GM21619 (cell line): ENCODE results near the gene PAEP.
"Not testable (repeated sequence)": the region's sequence is repeated elsewhere in the genome, so short reads cannot be mapped to it uniquely, and the experiment has no call there.

Source experiments
- ATAC-seq: cut with Tn5 transposase; IDR thresholded peaks from one replicate; pipeline ENCODE4 v1.9.1; 2021; ENCODE audit not compliant: unreplicated experiment

PAEP gene

GRCh38 chr9:135549478-135550343 is 11.8 kb upstream of the PAEP start:
- ATAC-seq = not testable (repeated sequence)

GRCh38 chr9:135550344-135550918 is 11.1 kb upstream of the PAEP start:
- no peak for ATAC-seq

DNA sequence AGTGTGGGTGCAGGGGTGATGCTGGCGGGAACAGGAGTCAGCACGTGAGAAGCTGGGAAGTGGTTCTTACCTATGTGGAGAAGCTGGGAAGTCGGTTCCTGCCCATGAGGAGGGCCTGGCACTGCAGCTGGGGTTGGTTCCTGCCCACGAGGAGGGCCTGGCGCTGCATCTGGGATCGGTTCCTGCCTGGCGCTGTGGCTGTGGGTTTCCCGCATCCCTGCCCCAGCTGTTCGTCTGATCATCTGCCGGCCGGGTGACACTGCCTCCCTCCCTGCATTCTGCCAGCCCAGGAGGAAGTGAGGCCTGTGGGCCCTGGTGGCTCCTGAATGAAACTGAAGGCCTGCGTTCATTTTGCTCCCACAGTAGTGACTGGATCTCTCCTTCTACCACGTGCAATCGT is 10.5 kb upstream of the PAEP start:
- ATAC-seq = no peak

DNA sequence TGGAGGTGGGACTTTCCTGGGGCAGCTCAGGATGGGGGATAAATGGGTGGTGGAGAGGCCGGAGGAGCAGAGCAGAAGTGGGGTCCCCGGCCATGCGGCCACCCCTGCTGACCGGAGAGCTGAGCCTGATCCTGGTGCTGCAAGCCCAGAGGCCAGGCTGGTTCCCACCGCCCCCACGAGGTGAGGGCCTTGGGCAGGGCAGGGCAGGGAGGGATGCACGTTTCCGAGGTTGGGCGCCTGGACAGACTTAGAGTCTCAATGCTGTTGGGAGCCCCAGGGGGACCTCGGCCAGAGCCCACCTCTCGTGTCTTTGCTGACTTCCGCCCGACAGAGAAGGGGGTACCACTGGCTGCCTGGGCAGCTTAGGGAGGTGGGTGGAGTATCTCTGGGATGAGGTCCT is 10.1 kb upstream of the PAEP start:
- no peak for ATAC-seq

- no peak for ATAC-seq
These were observed 9.4 kb upstream of the PAEP start for GRCh38 chr9:135552021-135552697.

DNA sequence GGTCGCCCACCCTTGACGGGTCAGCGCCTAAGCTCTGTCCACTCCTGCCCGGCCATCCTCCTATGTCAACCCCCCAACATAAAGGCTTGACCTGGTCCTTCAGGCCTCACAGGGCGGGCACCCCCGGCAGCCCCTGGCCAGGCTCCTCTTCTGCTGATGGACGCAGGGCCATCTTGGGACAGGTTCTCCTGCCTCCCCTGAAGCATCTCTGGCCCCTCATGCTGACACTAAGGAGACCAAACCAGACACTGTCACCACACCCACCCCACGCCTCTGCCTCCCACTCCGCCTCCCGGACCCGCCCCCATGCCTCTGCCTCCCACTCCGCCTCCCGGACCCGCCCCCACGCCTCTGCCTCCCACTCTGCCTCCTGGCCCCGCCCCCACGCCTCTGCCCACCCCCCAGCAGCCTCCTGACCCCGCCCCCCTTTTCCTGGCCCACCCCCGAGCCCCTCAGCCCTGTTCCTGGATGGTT is 8.8 kb upstream of the PAEP start:
- no peak for ATAC-seq

GRCh38 chr9:135554718-135555117 is 6.8 kb upstream of the PAEP start:
- ATAC-seq = no peak

GRCh38 chr9:135555203-135555602 is 6.4 kb upstream of the PAEP start:
- no peak for ATAC-seq

- no peak for ATAC-seq
These were observed 5.6 kb upstream of the PAEP start for GRCh38 chr9:135555910-135556309.

GRCh38 chr9:135559606-135560005 is 1.9 kb upstream of the PAEP start:
- no peak for ATAC-seq

DNA sequence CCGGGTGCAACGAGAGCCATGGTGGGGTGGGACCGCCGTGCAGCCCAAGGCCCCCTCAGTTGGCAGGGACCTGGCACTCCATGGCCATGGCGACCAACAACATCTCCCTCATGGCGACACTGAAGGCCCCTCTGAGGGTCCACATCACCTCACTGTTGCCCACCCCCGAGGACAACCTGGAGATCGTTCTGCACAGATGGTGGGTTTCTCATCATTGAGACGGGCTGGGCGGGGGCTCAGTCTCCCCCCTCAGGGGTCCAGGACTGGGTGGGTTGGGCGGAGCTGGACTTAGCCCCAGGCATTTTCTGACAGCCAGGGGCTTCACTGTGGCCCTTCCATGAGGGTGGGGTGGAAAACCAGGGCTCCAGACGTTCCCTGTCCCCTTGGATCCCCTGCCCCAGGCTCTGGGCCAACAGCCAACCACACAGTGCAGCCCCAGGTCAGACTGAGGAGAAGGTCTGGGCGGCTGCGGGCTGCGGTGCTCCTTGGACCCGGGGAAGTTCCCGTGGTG is 734 bp downstream of the PAEP start:
- ATAC-seq = no peak

DNA sequence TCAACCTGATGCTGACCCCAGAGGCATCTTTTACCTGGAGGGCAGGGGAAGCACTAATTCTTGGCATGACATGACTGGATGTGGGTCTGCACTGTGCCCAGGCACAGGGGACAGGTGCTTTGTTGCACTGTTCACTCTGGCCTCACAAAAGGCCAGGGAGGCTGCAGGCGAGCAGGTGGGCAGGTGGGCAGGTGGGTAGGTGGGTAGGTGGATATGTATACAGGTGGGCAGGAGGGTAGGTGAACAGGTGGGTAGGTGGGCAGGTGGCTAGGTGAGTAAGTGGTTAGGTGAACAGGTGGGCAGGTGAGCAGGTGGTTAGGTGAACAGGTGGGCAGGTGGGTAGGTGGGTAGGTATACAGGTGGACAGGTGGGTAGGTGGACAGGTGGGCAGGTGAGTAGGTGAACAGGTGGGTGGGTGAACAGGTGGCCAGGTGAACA is 1.5 kb downstream of the PAEP start:
- ATAC-seq = no peak

- no peak for ATAC-seq
These were observed 2.3 kb downstream of the PAEP start for GRCh38 chr9:135563858-135564257.

DNA sequence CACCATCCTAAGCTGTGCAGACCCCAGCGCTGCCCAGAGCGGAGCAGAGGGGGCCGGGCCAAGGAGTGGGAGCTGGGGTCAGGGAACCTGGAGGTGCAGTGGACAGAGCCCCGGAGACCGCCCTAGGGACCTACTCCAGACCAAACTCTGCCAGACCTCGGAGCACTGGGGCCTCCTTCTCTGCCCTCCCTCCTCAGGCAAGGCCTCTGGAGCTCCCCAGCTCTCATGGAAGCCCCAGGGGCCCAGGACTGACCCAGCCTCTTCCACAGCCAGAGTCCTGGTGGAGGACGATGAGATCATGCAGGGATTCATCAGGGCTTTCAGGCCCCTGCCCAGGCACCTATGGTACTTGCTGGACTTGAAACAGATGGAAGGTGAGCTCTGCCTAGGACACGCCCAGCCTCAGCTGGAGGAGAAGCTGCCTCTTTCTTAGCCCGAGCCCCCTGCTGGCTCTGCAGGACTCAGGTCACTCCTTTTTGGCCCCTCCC is 3.6 kb downstream of the PAEP start:
- no peak for ATAC-seq

GRCh38 chr9:135565636-135566035 is 4.1 kb downstream of the PAEP start:
- no peak for ATAC-seq

DNA sequence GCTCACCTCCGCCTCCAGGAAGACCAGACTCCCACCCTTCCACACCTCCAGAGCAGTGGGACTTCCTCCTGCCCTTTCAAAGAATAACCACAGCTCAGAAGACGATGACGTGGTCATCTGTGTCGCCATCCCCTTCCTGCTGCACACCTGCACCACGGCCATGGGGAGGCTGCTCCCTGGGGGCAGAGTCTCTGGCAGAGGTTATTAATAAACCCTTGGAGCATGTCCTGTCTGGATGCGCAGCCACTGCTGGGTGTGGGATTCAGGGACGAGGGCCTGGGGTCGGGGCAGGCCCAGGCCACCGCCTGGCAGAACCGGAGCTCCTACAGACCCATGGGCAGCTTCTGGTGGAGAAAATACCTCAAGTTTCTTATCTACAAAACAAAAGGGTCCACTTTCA is 5.0 kb downstream of the PAEP start:
- no peak for ATAC-seq

GRCh38 chr9:135567311-135567710 is 5.8 kb downstream of the PAEP start:
- no peak for ATAC-seq

DNA sequence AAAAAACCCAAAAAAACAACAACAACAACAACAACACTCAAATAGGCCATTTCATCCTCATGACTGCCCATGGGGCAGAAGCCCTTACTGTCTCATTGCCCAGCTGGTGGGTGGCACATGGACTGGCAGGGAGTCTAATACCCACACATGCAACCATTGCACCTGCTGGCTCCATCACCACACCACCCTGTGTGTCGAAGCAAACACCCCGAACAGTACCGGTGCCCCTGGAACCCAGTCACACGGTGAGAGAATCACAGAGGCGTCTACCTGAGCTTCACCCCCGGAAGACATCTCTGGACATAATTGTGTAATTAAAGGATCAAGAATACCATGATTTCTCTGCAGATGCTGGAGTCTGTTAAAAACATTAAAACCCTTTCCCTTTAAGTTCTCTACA is 6.5 kb downstream of the PAEP start:
- no peak for ATAC-seq

GRCh38 chr9:135570456-135570855 is 8.9 kb downstream of the PAEP start:
- no peak for ATAC-seq

GRCh38 chr9:135572233-135572632 is 10.7 kb downstream of the PAEP start:
- ATAC-seq = no peak

DNA sequence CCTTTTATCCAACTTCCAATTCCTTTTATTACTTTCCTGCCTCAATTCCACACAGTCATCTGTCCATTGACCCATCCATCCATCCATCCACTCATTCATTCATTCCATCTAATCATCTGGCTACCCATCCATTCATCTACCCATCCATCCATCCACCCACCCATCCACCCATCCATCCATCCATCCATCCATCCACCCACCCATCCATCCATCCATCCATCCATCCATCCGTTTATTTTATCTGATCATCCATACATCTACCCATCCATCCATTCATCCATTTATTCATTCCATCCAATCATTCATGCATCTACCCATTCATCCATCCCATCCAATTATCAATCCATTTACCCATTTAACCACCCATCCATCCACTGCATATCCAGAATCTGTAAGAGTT is 11.6 kb downstream of the PAEP start:
- no peak for ATAC-seq

- ATAC-seq = no peak
These were observed 12.8 kb downstream of the PAEP start for GRCh38 chr9:135574331-135574730.
